ENCODE measurements around the gene ZNF418.

DNA sequence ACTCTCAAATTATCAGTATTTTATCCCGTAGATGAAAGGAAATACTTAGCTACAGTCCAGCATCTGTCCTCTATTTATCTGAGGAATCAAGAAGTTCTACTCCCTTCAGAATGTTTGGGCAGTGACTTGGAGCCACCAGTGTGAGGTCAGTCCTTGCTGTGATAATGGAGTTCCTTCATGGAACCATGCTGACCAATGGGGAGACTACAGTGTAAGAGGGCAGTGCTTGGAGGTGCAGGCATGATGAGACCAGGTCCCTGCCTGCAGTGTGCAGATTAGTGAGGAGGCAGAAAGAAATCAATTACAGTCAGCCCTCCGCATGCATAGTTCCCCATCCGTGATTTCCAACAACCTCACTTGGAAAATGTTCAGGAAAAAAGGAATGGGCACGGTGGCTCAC, 39.2 kb upstream of the ZNF418 start, which contains the start of gene C19orf18:
- TF ChIP-seq, protein P1, sequence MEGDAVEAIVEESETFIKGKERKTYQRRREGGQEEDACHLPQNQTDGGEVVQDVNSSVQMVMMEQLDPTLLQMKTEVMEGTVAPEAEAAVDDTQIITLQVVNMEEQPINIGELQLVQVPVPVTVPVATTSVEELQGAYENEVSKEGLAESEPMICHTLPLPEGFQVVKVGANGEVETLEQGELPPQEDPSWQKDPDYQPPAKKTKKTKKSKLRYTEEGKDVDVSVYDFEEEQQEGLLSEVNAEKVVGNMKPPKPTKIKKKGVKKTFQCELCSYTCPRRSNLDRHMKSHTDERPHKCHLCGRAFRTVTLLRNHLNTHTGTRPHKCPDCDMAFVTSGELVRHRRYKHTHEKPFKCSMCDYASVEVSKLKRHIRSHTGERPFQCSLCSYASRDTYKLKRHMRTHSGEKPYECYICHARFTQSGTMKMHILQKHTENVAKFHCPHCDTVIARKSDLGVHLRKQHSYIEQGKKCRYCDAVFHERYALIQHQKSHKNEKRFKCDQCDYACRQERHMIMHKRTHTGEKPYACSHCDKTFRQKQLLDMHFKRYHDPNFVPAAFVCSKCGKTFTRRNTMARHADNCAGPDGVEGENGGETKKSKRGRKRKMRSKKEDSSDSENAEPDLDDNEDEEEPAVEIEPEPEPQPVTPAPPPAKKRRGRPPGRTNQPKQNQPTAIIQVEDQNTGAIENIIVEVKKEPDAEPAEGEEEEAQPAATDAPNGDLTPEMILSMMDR (IDR thresholded peaks at IDR 0.05), result no peak
- TF ChIP-seq POLR2A (IDR thresholded peaks at IDR 0.05), result no peak

All from testis (tissue), 2 donors.